SK-N-DZ (cell line): ENCODE results near the gene FOXL3.

Experiments
- DNase-seq: peaks from one replicate; pipeline ENCODE4 v3.0.0-alpha.2; 2015; ENCODE audit warnings: low spot score

Gene FOXL3

DNA sequence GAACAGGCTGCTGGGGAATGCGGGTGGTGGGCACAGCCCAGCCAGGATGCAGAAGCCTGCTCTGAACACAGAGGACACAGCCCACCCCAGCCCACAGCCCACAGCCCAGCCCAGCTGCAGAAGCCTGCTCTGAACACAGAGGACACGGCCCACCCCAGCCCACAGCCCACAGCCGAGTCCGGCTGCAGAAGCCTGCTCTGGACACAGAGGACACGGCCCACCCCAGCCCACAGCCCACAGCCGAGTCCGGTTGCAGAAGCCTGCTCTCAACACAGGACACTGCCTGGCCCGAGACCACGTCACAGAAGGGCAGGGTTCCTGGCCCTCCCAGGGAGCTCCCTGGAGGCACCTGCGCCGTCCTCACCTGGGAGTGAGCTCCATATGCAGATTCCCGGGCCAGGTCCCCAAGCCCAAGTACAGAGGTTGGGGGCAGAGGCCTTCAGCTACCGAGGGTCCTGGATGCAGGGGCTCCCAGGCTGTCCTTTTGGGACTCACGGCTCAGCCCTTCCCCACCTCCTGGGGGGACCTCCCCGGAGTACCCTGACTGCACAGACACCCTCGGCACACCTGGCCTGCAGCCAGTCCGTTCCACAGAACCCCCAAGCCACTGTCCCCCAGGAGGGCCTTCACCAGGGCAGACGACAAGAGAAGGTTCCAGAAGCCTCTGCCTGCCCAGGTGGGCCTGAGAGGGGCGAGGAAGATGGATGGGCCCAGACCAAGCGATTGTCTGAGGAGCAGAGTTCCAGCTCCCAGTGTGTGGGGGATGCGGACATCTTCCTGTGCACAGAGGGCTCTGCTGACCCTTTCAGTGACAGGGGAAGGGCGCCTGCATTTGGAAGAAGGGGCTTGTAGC is 23.7 kb upstream of the FOXL3 start:
- no peak for DNase-seq

DNA sequence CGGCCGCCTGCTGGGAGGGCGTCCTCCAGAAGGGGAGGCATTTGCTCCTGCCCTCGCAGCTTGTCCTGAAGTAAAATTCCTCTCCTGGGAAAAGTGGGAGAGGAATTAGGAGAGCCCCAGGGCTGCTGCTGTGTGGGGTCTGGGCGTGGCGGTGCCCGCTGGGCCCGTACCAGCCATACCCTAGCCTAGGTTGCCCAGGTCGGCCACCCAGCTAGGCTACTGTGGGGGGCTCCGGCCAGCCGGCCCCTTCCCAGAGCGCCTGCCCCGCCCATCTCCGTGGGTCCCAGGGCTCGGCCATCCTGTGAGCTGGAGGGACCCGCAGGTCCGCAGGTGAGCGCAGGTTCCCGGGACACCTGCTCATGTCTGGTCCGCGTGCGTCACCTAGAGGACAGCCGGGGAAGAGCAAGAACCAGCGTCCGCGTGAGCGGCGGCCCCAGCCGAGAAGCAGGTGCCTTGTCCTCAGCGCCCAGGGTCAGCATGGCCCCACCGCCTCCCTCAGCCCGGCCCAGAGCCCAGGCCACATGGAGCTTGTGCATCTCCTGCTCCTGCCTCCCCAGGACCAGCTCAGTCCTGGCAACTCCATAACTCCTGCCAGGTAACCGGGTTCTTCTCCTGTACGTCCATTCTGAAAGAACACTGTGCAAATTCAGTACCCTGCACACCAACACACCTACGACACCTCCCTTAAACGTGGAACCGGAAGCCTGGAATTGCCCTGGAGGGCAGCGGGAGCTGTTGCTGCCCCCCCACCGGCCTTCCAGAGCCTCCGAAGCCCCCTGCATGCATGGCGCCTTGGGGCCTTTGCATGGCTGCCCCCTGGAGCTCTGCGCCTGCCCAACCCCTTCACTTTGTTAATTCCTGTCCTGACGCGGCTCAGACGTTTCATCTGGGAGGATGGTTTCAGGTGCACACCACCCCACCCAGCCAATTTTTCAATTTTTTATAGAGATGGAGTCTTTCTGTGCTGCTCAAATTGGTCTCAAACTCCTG is 22.8 kb upstream of the FOXL3 start:
- DNase-seq: peak; percentile 34

- no peak for DNase-seq
These were observed 21.0 kb upstream of the FOXL3 start for GRCh38 chr7:268991-269390.

DNA sequence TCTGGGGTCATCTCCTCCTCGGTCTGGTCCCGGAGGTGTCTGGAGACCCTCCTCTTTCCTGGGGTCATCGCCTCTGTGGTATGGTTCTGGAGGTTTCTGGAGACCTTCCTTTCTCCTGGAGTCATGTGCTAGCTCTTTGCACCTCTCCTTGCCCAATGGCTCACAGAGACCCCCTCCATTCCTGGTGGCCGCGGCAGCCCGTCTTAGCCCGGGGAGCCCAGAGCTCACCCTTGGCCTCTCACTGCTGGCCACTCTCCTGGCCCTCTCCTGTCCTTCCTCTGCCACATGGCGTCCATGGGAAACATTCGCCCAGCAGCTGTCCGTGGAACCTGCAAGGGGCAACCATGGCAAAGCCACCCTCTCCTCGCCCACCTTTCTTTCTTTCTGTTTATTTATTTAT is 20.2 kb upstream of the FOXL3 start:
- DNase-seq: no peak

- DNase-seq: no peak
These were observed 19.5 kb upstream of the FOXL3 start for GRCh38 chr7:270351-270983.

DNA sequence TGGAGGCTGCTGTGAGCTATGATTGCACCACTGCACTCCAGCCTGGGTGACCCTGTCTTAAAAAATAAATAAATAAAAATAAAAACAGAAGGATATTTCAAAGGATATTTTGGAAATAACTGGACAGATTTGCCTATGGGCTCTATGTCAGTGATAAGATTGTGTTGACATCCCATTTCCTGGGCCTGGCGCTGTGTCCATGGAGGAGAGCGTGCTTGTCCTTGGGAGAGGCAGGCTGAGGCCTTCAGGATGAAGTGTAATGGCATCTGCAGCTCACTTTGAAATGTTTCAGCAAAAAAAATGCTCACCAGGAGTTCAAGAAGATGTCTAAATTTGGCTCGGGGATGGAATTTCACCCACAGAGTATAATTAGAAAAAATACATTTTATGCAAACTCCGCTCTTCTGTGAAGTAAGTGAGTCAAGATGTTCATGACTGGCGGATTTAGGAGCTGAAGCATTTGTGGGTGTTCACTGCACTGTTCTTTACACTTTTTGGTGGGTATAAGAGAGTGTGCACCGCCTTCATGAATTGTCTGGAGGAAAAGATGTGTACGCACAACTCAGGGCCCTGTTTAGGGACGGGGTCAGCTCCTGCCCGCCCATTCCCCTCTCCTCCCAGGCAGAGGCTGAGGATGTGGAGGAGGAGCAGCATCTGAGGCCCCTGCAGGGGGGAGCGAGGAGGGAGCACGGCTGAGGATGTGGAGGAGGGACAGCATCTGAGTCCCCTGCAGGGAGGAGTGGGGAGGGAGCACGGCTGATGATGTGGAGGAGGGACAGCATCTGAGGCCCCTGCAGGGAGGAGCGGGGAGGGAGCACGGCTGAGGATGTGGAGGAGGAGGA is 18.5 kb upstream of the FOXL3 start:
- DNase-seq: no peak

- DNase-seq: no peak
These were observed 17.8 kb upstream of the FOXL3 start for GRCh38 chr7:272108-272615.

- no peak for DNase-seq
These were observed 17.3 kb upstream of the FOXL3 start for GRCh38 chr7:272631-273030.

DNA sequence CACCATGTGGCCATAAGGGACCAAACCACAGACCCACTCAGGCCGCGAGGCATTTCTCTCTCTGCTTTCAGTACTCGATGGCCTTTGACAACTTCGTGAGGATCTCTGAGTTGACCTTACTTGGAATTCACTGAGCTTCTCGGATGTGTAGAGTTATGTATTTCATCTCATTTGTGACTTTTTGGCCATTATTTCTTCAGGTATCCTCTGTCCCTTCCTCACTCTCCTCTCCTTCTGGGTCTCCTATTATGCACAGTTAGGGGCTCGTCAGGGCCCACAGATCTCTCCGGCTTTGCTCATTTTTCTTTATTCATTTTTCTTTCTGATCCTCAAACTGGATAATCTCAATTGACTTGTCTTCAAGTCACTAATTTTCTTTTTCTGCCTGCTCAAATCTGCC is 16.6 kb upstream of the FOXL3 start:
- DNase-seq: no peak

DNA sequence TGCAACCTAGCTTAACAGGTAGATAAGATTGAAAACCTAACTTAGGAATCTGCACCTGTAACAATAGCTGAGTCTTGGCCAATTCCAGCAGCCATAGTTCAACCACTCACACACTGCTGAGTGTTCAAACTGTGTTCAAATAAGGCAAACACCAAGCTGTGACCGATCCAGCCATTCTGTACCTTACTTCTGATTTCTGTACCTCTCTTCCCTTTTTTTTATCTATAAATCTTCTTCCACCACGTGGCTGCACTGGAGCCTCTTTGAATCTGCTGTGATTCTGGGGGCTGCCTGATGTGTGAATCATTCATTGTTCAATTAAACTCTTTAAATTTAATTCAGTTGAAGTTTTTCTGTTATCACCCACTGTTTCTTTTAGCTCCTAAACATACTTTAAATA is 15.7 kb upstream of the FOXL3 start:
- DNase-seq: no peak

DNA sequence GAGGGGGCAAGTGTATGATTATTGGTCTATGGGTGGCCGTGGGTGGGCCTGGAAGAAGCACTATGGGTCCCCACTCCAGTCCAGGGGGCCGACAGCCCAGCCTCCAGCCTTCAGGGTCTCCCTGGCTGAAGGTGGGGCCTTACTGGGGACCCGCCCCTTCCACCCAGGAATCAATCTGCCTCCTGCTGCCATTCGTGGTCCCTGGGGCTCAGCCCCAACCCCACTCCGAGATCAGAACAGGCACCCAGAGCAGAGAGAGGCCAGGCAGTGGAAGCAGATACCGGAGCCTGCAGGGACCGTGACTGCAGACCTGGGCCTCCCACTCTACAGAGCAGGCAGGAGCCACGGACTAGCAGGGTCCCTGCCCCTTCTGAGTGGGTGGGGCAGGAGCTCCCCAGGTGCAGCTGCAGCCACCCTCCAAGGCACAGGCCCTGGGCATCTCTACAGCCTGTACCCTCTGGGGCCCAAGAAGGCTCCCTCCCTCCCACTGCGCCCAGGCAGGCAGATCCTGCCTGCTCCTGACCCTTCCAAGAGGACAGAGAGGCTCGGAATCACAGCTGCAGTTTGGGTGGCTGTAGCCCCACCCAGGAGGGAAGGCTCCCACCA is 13.6 kb upstream of the FOXL3 start:
- DNase-seq: no peak

- DNase-seq: no peak
These were observed 12.7 kb upstream of the FOXL3 start for GRCh38 chr7:277228-277627.

DNA sequence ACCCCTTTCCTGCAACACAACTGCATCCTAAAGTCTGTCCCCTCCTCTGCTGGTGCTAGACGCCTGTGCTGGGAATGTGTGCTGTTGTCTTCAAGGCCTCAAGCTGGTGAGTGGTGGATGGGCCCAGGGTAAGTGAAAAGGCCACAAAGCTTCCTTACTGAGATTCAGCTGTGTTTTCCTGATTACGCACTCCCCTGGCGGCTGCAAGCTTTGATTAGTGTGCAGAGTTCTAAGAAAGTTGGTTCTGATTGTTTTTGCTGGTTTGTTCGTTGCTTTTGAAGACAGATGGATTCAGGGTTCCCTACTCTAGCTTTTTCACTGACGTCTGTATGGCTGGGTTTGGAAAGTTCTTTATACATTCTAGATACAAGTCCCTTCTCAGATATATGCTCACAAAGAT is 11.9 kb upstream of the FOXL3 start:
- DNase-seq: no peak

GRCh38 chr7:279821-280220 is 10.1 kb upstream of the FOXL3 start:
- no peak for DNase-seq

DNA sequence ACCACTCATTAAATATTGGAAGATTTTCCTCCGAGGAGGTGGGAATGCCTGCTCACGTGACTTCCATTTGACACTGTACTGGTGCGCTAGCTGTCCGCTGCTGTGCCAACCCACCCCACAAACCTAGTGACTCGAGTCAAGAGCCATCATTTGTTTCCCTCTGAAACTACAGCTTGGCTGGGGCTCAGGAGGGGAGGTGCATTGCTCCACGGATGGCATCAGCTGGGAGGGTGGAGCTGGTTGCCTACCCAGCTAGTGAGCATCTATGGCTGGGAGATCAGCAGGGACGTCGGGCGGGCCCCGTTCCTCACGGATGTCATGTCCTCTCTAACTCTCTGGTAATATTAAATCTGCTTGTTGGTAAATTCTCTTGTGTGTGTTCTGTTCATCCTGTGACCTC is 9.5 kb upstream of the FOXL3 start:
- no peak for DNase-seq

DNA sequence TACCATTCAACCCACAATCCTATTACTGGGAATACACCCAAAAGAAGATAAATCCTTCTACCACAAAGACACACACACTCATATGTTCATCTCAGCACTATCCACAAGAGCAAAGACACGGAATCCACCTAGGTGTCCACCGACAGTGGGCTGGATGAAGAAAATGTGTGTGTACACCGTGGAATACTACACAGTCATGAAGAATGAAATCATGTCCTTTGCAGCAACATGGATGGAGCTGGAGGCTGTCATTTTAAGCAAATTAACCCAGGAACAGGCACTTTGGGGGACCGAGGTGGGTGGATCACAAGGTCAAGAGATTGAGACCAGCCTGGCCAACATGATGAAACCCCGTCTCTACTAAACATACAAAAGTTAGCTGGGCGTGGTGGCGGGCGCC is 8.3 kb upstream of the FOXL3 start:
- DNase-seq: no peak

GRCh38 chr7:282621-283020 is 7.3 kb upstream of the FOXL3 start:
- DNase-seq: no peak

- DNase-seq: no peak
These were observed 4.9 kb upstream of the FOXL3 start for GRCh38 chr7:284762-285722.

- no peak for DNase-seq
These were observed 4.2 kb upstream of the FOXL3 start for GRCh38 chr7:285731-286130.
